HG03378 (cell line): ENCODE results near the gene GNG4.

Experiments used
- ATAC-seq: cut with Tn5 transposase; IDR thresholded peaks from one replicate; pipeline ENCODE4 v1.9.1; 2021; ENCODE audit warnings: mild to moderate bottlenecking, moderate library complexity; ENCODE audit not compliant: unreplicated experiment

GNG4 gene

DNA sequence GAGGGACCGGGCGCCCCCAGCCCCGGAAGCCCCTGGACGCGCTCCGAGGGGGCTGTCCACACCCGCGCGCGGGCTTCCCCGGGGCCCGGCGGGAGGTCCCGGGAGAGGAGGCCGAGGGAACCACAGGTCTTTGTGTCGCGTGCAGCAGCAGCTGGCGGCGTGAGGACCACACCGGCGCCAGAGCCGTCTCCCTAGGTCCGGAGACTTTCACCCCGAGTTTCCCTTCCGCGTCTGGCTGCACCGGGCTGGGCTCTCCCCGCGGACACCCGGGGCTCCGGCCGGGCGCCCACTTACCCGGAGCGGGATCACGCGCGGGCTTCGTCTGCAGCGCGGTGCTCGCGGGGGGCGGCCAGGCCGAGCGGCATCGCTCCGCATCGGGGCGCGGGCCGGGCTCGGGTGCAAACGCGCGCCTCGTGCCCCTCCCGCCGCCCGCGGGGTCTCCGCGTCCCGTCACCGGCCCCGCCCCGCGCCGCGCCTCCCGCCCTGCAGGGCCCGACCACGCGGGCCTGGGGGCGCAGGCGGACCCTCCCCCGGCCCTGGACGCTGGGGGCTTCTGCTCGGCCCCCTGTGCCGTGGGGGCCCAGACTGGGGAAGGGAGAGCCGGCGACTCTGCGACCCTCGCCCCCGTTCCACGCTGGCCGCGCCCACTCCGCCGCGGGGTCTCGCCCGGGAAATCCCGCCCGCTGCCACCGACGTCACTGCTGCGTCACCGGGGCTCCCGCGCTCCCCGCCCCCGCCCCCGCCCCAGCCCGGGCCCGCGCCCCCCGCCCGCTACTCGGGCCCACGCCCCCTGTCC, at the start of gene GNG4:
TSS of gene GNG4 (minus strand) at position 417 of the 796 bp plus-strand sequence. CDS start 65,946 bp downstream, outside the sequence.
- no peak for ATAC-seq

DNA sequence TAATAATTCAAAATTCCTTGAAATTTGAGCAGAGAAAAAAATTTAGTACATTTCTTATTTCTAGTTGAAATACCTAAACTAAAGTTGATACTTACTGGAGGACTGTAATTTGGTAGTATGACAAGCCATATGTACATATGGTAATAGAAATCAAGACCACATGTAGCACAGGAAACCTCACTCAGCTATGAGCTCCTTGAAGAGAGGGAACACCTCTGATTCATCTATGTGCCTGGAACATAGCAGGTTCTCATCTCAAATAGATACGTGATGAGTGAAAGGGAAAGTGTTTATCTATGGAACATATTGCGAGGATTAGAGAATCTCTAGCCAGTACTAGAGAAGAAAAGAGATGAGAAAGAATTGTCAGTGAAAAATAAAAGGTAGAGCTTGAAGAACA, 47.9 kb upstream of the GNG4 start:
- no peak for ATAC-seq

DNA sequence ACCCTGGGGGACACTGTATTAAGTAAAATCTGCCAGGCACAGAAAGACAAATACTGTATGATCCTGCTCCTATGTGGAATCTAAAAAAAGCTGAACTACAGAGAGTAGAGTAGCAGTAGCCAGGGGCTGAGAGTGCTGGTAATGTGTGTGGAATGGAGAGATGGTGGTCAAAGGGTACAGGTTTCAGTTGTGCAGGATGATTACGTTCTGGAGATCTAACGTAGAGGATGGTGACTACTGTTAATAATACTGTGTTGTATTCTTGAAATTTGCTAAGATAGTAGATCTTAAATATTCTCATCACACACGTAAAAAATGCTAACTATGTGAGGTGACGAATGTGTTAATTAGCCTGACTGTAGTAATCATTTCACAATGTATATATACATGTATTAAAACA, 39.8 kb upstream of the GNG4 start:
- no peak for ATAC-seq

DNA sequence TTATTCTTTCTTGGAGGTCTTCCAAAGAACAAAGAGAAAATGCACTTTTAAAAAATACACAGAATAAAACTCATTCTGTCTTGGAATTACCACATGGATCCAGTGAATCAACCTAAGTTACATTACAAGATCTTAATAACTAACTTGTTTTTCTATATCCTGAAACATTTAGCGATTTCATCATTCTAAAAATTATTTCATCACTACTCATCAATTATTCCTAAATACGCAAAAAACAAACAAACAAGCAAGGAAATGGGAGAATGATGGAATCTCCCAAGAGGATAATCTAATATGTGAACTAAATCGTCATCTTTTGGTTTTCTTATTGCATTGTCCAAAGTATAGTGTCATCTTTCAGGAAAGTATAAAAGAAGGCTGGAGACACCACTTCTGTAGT, 38.5 kb upstream of the GNG4 start:
- no peak for ATAC-seq

DNA sequence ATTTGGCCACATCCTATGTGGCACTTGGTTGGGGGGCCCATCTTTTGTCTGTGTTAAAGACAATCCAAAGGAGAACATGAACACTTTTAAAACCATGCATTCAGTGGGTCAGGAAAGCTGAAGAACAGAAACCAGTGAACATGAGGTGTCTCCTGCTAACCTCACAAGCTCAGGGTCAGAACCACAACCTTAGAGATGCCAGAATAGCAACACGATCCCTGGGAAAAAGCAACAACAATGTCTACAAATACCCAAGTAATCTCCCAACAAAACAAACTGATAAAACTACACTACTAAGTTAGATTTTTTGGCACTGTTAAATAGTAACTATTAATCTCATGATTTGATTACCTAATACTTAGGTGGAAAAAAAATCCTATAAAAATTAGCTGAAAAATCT, 34.1 kb upstream of the GNG4 start:
- ATAC-seq = no peak

DNA sequence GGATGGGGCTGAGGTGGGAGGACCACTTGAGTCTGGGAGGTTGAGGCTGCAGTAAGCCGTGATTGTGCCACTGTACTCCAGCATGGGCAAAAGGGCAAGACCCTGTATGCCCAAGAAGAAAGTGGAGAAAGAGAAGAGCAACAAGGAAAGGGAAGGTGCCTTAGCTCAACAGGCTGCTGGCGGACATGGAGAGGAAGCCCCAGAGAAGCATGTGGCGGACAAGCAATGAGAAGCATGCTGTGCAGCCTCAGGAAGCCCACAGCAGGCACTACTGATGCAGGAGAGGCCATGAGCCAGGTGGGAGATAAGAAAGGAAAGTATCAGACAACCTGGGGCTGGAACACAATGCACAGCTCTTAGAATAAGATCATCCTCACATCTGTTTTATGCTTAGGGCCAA, 32.6 kb upstream of the GNG4 start:
- no peak for ATAC-seq

DNA sequence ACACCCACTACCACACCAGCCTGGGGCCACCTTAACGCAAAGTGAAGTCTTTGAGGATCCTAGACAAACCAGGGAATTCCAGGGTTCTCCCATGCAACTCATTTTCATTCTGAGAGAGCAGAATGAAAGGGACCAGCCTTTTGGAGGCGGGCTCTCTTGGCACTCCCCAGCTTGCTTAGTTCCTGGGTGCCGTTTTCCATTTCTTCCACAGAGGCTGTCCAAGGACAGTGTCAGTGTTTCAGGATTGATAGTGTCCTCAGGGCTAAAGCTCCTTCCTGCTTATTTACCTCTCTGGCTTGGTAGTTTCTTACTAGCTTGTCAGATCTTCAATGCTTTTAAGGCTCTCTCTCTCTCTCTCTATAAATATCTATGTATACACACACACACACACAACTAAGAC, 30.1 kb upstream of the GNG4 start:
- no peak for ATAC-seq

DNA sequence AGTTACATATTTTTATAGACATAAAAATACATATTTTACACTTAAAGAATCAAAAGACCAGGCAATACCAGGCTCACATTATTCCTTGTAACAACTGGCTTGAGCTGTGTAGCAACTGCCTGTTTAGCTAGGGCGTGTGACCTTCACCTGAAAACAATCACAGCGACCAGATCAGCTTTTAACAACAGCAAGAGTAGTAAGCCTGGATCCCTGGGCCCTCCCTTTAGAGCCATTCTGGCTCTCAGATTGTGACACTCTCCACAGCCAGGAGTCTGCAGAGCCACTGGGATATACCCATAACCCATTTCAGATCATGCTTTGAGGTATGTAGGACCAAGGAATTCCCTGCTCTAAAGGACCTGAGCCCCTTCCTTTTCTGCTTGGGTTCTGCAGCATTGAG, 29.4 kb upstream of the GNG4 start:
- ATAC-seq = no peak

DNA sequence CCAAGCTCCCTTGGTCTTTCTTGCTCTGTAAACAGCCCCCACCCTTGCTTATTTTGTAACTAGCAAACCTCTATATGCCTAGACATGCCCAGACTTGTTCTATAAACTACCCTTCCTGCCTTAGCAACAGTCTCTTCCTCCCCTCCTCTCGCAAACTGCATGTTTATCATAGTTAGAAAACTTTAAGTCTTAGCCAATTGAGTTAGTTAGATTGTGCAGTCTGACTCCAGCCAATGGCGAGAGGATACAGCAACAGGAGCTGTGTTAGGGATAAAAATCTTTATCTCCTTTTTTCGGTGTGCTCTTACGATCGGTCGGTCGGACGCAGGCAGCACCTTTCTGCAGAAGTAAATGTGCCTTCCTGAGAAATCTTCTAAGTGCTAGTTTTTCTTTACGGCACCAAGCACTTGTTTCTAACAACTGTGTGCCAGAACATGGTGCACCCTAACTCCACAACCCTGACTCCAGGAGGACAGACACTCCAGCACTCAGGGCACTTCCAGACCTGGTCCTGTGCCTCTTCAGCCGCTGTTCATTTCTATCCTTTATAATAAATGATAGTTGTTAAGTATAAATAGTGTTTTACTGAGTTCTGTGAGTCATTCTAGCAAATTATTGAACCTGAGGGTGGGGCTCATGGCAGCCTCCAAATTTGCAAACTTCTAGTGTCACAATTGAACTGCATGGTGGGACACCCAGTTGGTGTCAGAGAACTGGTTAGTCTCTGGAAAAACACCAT, 25.7 kb upstream of the GNG4 start:
- ATAC-seq = no peak

DNA sequence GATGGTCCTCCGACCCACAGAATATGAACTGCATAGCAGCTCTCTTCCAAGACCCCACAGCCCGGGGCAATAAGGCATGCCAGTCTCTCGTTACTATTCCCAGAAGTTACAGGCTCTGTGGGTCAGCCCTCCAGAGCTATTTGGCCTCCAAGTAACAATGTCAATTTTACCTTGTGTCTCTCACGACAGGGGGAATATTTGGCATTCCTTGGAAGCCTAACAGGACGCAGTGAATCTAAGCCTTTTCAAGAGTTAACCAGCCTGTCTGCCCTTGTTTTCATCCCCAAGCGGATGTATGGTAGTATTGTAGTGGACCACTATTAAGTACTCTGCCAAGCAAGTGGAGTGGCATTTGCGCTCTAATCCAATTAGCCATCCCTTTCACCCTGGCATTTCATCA, 24.4 kb upstream of the GNG4 start:
- no peak for ATAC-seq

DNA sequence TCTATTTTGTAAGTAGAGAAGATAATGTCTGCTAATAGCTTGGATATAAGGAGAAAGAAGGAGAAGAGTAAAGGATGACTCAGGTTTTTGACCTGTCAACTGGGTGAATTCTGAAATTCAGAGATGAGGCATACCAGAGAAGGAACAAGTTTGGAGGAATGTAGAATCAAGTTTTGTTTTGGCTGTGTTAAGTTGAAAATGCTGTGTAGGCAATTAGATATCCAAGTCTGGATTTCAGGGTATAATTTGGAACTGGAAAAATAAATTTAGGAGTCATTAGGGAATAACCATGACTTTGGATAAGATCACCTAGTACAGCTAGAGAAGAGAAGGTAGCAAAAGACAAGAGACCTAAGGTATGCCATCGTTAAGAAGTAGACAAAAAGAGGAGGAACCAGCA, 22.4 kb upstream of the GNG4 start:
- no peak for ATAC-seq

DNA sequence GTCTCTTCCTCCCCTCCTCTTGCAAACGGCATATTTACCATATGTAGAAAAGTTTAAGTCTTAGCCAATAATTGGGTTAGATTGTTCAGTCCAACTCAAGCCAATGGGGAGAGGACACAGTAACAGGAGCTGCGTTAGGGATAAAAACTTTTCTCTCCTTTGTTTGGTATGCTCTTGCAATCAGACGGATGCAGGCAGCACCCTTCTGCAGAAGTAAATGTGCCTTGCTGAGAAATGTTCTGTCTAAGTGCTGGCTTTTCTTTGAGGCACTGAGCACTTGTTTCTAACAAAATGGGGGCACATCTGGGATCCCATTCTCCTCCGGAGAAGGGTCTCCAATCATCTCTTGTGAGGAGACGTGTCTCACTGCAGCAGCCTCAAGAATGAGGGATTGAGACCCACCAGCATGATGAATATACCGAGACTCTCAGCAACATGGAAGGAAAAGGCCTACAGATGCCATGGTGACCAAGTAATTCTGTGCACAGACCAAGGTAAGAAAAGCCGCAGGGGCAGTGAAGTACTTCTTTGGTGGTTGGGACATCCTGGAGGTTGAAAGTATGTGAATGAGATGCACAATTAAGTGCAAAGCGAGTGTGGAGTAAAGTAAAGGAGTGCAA, 20.7 kb upstream of the GNG4 start:
- no peak for ATAC-seq

DNA sequence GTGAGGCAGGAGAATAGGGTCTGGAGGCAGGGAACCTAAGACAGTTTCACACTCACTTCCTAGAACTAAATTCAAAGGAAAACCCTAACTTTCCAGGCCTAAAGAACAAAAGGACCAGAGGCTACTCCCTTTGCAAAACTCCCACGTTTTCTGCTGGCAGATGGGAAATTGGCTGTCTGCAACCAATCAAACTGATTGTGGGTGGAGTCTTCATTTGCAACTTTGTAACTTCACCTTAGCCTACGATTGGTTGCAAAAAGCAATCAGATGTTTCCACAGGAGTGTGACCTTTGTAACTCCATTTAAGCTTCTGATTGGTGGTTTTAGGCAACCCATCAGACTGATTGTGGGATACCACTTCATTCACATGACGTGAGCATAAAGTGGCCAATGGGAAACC, 19.7 kb upstream of the GNG4 start:
- no peak for ATAC-seq

DNA sequence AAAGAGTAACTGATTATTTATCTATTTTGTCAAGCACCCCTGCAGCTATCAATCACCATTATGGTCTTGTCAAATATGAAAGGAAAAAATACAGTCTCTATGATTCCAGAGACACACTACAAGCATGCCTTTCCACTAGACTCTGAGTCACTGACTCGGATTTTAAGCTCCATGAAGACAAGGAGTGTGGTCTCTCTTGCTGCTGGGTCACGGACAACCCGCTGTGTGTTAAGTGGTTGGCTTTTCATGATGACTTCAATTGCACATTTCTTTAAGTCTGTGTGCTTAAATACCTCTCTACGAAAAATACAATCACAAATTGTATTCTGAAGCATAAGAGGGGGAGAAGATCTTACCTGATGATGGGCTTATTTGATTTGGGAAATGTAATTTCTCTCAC, 14.0 kb upstream of the GNG4 start:
- ATAC-seq = no peak

DNA sequence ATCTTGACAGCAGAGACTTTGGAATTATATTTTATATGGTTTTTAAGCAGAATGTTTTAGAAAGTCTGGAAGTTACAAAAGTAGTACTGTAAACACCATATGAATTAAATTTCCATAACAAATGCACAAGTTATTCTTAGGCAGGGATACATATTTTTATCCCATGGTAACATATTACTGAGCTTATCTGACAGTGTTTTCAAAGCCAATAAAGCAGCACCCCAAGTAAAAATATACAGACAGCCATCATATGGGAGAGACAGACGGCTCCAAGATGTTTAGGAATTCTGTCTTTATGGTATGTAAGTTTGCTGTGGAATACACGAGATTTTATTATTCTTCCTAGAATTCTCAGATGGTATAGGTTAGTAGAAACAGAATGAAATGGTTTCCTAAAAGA, 12.0 kb upstream of the GNG4 start:
- no peak for ATAC-seq

DNA sequence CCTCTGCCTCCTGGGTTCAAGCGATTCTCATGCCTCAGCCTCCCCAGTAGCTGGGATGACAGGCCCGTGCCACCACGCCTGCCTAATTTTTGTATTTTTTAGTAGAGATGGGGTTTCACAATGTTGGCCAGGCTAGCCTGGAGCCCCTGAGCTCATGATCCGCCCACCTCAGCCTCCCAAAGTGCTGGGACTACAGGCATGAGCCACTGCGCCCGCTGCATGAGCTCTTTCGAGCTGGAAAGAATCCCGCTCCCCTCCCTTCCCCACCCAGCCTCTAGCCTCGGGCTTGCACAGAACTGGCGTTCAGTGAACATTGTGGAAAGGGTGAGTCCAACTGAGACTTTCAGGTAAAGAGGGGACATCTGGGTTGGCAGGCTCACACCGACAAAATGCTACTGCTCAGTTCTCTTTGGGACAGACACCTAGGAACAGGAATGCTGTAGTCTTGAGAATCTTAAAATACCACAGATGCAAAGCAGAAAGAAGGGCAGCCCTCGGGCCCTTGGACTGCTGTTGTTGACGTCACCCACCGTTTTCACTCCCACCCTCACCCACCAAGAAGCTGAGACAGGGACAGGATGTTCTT, 9.7 kb upstream of the GNG4 start:
- no peak for ATAC-seq

DNA sequence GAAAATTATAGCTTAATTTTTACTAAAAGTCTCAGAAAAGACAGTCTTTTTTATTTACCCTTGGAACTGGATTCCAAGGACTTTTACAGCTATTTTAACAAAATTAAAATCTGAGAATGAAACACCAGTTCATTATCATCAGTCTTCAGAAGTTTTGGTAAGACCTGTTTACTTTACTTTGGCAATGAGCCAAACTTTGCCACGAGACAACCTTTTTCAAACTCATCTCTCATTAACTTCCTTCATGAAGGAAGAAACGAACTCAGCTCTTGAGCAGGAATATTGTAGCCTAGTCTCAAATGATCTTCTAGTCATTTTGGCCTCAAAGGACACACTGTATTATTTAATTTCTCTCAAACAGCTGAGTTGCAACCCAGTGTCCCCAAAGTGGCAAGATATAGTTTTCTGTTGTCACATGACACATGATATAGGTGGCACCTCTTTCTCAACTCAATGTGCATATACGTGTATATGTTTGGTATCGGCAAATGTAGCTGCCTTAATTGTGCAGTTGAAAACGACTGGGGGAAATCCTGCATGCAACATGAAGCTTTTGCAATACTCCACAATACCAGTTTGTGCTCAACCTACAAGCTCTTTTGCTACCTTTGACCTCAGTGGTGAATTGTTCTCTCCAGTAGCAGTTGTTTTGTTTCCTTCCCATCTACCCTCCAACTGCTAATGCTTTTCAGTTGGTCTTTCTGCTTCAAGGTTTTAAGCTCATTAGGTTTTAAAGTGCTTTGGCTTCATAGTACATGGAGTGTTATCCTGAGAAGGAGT, 8.4 kb upstream of the GNG4 start:
- ATAC-seq = no peak

DNA sequence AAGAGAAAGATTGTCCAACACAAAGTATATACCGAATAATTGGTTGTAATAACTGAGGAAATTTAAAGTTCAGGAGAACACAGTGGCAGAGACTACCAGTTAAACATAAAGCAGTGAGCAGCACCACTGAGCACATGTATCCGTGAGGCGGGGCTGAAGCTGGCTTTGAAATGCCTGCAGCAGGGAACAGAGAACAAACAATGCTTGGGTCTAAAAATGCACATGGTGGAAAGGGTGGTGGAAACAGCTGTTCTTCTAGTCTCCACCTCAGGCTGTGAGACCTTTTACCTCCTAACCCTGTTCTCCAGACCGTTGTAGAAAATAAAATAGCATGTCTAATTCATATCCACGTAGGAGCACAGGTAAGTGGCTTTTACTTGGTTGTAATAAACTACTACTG, 7.7 kb upstream of the GNG4 start:
- ATAC-seq = no peak

DNA sequence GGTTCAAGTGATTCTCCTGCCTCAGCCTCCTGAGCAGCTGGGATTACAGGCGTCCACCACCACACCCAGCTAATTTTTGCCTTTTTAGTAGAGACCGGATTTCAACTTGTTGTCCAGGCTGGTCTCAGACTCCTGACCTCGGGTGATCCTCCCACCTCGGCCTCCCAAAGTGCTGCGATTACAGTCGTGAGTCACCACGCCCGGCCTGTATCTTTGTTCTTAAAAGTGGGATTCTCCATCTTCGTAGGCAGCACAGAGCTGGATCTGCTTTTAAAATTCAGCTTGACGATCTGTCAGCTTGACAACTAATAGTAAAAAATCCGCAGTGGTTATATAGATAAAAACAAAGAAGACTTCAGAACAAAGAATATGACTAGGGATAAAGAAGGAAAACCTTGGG, 2.8 kb upstream of the GNG4 start:
- ATAC-seq = no peak

DNA sequence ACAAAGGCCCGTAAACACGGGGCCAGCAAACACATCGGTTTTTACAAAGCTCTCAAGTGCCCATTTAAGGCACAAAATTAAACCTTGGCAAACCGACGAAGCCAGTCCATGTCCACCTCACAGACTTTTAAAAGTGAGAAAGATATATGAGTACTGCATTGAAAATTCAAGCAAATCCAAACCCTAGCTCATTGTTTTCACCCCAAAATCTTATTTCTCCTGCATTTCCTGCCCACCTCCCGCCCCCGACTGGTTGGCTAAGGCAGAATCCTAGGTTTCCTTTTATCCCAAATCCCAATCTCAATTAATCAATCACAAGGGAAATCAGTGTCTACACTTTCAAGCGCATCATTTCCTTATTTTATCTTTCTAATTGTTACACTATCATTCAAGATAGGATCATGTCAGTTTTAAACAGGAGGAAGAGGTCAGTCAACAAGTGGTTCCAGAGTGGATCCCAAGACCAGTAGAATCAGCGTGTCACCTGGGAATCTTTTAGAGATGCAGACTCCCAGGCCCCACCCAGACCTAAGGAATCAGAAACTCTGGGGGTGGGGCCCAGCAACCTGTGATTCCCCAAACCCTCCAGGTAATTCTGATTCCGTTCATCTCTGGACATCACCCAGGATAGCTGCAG, 1.7 kb upstream of the GNG4 start:
- no peak for ATAC-seq
